IPS-18c (cell line): Measurements from ENCODE around the gene LATS2.

ENCODE experiments used
- H3K4me3 ChIP-seq: 2 replicates; pipeline ENCODE4 v1.7.0; 2013; ENCODE audit warnings: low read depth, mild to moderate bottlenecking, low read length, moderate library complexity; ENCODE audit not compliant: insufficient read depth
- H3K9me3 ChIP-seq: one replicate; pipeline ENCODE4 v1.6.1; 2013; ENCODE audit warnings: mild to moderate bottlenecking, low read length, moderate library complexity; ENCODE audit not compliant: control insufficient read depth, insufficient read depth

Gene LATS2

DNA sequence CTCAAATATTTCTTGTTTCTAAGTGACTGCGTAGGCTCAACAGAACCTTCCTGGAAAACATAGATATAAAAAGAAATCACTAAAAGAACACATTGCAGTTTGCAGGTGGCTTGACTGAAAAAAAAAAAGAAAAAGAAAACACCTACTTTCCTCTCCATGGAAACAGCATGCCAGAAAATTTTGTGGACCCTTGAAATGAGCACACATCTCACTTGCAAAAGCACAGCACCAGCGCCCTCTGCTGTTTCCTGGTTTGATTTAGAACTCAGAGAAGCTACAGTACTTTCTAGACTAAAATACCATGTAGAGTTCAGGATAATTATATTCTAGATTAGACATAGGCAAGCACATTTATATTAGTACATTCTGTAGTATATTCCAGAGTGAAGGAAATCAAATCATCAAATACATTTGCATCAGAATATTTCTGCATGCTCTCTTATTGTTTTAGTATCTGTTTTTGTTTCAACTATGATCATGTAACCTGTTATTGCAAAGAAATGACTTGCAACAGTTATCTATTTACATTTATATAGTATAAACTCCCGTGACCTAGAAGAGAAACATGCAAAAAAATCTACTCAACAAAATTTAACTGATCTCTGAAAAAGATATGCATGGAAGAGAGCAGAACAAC lies 136.5 kb downstream of the LATS2 start:
- Histone ChIP-seq H3K9me3 (no peaks in the 10 kb centered on the region), H3K4me3 (no peak overlapping the region)

DNA sequence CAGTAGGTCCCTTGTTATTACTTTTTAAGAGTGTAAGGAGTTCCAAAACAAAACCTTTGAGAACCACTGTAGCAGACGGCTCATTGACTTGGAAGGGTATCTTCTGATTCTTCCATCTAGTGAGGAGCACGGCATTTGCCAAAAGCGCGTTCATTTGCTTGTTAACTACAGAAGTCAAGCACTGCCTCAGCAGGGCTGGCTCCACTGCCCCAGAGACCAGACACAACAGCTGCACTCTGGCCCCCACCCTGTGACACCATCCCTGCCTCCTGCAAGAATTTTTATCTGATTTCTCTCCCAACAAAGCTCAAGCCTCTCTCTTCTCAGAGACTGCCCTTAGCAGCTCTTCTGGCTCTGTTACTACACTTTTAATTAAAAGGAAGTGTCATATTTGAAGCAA lies 138.1 kb downstream of the LATS2 start:
- no peaks in the 10 kb centered on the region for H3K9me3 ChIP-seq
- no peak overlapping the region for H3K4me3 ChIP-seq
